GM10266 (cell line): ENCODE data around the gene ABL2.
"Not testable (repeated sequence)": the region's sequence is repeated elsewhere in the genome, so short reads cannot be mapped to it uniquely, and the experiment has no call there.

Experiments used
- DNase-seq: peaks from one replicate; pipeline ENCODE4 v3.0.0; 2012; ENCODE audit errors: extremely low spot score
- CTCF ChIP-seq: IDR thresholded peaks from 2 replicates; pipeline ENCODE4 v1.5.1; 2012; ENCODE audit warnings: mild to moderate bottlenecking, low read depth; ENCODE audit not compliant: control insufficient read depth, insufficient read depth; ENCODE audit errors: missing control alignments

ABL2 gene

DNA sequence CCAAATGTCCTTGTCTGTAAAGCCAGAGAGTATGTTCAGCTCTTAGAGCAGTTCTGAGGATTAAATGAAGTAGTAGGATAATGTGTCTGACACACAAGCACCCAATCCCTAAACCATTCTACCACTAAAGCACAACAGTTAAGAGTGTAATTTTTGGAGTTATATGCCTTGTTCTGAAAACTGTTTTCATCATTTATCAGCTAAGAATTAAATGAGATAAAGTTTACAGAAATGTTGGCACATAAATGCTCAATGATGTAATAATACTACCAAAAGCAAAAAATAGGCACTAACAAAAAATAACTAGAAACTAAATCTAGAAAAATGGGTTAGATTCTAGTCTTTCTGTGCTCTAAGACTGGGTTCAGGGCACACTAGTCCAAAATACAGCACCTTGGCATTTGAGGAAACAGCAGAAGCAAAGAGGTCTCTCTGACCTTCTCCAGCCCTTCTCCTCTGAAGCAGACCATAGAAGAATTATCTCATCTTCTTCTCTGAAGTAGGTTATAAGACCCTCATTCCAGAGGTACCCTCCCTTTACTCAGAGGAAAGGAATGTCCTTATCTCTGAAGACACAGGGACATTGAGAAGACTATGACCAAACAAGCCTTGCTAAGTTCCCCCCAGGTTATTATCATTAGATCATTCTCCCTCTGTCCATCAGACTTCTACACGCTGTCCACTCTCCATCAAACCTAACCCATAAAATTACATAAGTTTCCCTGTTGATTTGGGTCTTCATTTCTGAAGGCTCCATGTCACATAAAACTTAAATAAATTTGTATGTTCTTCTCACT lies 20.6 kb downstream of the ABL2 start:
- no peak for DNase-seq
- TF ChIP-seq CTCF = no peak

- no peak for TF ChIP-seq CTCF
- no peak for DNase-seq
These were observed 22.7 kb downstream of the ABL2 start for GRCh38 chr1:179206812-179207211.

- no peak for TF ChIP-seq CTCF
- DNase-seq = no peak
These were observed 24.2 kb downstream of the ABL2 start for GRCh38 chr1:179205284-179205683.

- no peak for DNase-seq
- TF ChIP-seq CTCF = no peak
These were observed 27.3 kb downstream of the ABL2 start for GRCh38 chr1:179202161-179202560.

GRCh38 chr1:179200586-179200985 lies 28.9 kb downstream of the ABL2 start:
- DNase-seq = no peak
- no peak for TF ChIP-seq CTCF

- no peak for TF ChIP-seq CTCF
- no peak for DNase-seq
These were observed 31.7 kb downstream of the ABL2 start for GRCh38 chr1:179197690-179198297.

DNA sequence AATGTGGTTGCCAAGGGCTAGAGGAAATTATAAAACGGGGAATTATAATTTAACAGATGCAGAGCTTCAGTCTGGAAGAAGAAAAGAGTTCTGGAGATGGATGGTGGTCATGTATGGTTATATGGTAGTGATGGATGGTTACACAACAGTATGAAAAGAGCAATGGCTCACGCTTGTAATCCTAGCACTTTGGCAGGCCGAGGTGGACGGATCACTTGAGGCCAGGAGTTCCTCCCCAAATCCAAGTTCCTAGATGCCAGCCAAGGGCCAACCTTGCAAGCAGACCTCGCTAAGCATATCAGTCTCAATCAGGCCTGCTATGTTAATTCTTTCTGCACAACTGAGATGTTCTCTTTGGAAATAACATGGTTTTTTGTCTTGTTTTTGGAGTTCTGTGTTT lies 33.6 kb downstream of the ABL2 start:
- DNase-seq = not testable (repeated sequence)
